Thoracic aorta (tissue), 2 donors: Measurements from ENCODE around the gene PINK1. TPM values are rescaled to one million over a fixed set of nuclear protein-coding genes. Genes with fewer than 3 reads are reported as not detected.

Experiments used
- ATAC-seq: fragments of 150-250 bp; one replicate; pipeline ENCODE4 v1.8.0; 2017; ENCODE audit warnings: low read depth; ENCODE audit not compliant: insufficient number of reproducible peaks, low FRiP score
- DNase-seq: peaks from one replicate; pipeline ENCODE4 v3.0.0-alpha.2; 2020; ENCODE audit warnings: low spot score
- H3K27ac ChIP-seq, 2 donors: fragments of 200-600 bp; sonication (generic); 1 replicate in 1 of 2; 2 replicates in 1 of 2; pipeline ENCODE4 v1.5.1; 2016; ENCODE audit warnings: mild to moderate bottlenecking in 2 of 2, moderate library complexity in 2 of 2
- H3K27me3 ChIP-seq: fragments of 200-600 bp; sonication (generic); replicated peaks from 2 replicates; pipeline ENCODE4 v1.6.0; 2016; ENCODE audit warnings: mild to moderate bottlenecking; ENCODE audit not compliant: insufficient read depth
- H3K36me3 ChIP-seq: fragments of 200-600 bp; sonication (generic); one replicate; pipeline ENCODE4 v1.5.1; 2016
- H3K4me1 ChIP-seq, 2 donors: fragments of 200-600 bp; sonication (generic); 1 replicate in 1 of 2; 2 replicates in 1 of 2; pipeline versions ENCODE4 v1.5.1 to v1.6.0; 2016; ENCODE audit warnings: low read depth in 2 of 2, mild to moderate bottlenecking in 1 of 2; ENCODE audit not compliant: control insufficient read depth in 1 of 2
- H3K4me3 ChIP-seq: fragments of 200-600 bp; sonication (generic); 2 replicates; pipeline ENCODE4 v1.5.1; 2016; ENCODE audit warnings: mild to moderate bottlenecking
- H3K9me3 ChIP-seq: fragments of 200-600 bp; sonication (generic); 2 replicates; pipeline ENCODE4 v1.5.1; 2016
- CTCF ChIP-seq: fragments of 200-600 bp; sonication (generic); IDR thresholded peaks from one replicate; pipeline ENCODE4 v1.5.1; 2019; ENCODE audit warnings: antibody characterized with exemption
- total RNA-seq, 2 donors: library from RNA; depleted of rRNA; stranded (reverse); fragments of >200 nt; gene quantifications; one replicate each; pipeline versions ENCODE4 v1.1.0 to v1.2.3, GENCODE V29; 2016

Gene PINK1
- total RNA-seq, 2 donors from 2014 or later = 88.4 to 140 TPM

GRCh38 chr1:20684050-20684620 lies 50.9 kb downstream of the PINK1 start:
- Histone ChIP-seq H3K4me3 (no peak overlapping the region), H3K27me3 (no peaks in the 10 kb centered on the region), H3K36me3 (no peaks in the 10 kb centered on the region), H3K9me3 (no peaks in the 10 kb centered on the region), H3K27ac (no peak overlapping the region), H3K4me1 (no peaks in the 10 kb centered on the region)
- ATAC-seq (no peak), DNase-seq (no peak)
- TF ChIP-seq CTCF = no peak

- H3K36me3 ChIP-seq = no peaks in the 10 kb centered on the region
- ATAC-seq (no peak), DNase-seq (no peak)
- no peaks in the 10 kb centered on the region for H3K27me3 ChIP-seq
- no peaks in the 10 kb centered on the region for H3K4me1 ChIP-seq
- no peak for TF ChIP-seq CTCF
- no peak overlapping the region for H3K27ac ChIP-seq
- H3K9me3 ChIP-seq = no peaks in the 10 kb centered on the region
- H3K4me3 ChIP-seq = no peak overlapping the region
Observed at GRCh38 chr1:20684651-20685050, 51.4 kb downstream of the PINK1 start.

DNA sequence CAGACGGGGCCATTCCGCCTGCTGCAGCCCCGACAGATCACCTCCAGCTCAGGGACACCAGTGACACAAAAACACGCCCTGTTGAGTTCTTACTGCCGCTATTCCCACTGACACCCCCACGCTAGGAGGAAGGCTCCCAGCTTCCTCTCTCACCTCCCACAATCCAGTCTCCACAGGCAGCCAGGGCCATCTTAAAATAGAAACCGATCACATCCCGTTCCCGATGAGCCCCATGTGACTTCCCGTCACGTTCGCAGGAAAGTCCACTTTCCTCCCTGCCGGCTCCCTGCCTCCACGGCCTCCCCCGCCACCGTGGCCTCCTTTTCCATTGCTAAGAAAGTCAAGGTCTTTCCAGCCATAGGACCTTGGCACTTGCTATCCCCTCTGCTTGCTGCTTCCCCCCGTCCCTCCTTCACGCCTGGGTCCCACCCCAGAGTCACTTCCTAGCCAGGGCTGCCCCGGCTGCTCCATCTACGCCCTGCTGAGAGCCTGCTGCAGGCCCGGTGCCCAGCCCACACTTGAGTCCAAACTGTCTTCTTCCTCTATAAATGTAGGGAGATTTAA lies 51.9 kb downstream of the PINK1 start:
- Histone ChIP-seq H3K36me3 (no peaks in the 10 kb centered on the region), H3K27me3 (no peaks in the 10 kb centered on the region), H3K4me1 (no peaks in the 10 kb centered on the region), H3K27ac (peak overlapping the region in 1 of 2 donors; percentile 1), H3K9me3 (no peaks in the 10 kb centered on the region), H3K4me3 (no peak overlapping the region)
- no peak for TF ChIP-seq CTCF
- ATAC-seq (no peak), DNase-seq (no peak)

DNA sequence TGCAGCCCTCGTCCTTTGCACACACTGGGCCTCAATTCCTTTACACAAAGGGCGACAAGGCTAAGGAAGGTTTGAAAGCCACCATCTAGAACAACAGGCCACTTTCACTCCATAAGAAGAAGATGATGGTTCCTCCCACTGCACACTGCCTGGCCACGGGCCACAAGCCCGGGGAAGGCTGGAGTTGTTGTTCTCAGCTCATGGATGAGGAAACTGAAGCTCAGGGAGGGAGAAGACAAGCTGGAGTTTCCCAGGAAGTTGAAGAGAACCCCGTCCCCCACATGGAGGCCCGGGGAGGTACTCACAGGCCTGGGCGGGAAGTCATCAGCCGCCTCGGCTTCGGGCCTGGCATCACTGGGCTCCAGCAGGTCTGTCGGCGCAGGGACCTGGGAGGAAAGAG lies 52.5 kb downstream of the PINK1 start:
- Histone ChIP-seq H3K27ac (peak overlapping the region in 1 of 2 donors; percentile 1), H3K9me3 (no peaks in the 10 kb centered on the region), H3K36me3 (no peaks in the 10 kb centered on the region), H3K27me3 (no peaks in the 10 kb centered on the region), H3K4me1 (no peaks in the 10 kb centered on the region), H3K4me3 (no peak overlapping the region)
- ATAC-seq (no peak), DNase-seq (no peak)
- TF ChIP-seq CTCF = no peak

- no peaks in the 10 kb centered on the region for H3K36me3 ChIP-seq
- DNase-seq (no peak), ATAC-seq (no peak)
- H3K27me3 ChIP-seq = no peaks in the 10 kb centered on the region
- no peak overlapping the region for H3K27ac ChIP-seq
- no peak overlapping the region for H3K4me3 ChIP-seq
- no peak for TF ChIP-seq CTCF
- H3K9me3 ChIP-seq = no peaks in the 10 kb centered on the region
- H3K4me1 ChIP-seq = no peaks in the 10 kb centered on the region
Observed at GRCh38 chr1:20686883-20687725, 53.8 kb downstream of the PINK1 start.
